GM21723 (cell line): ENCODE data around the gene RFPL2.
"Not testable (repeated sequence)": the region's sequence is repeated elsewhere in the genome, so short reads cannot be mapped to it uniquely, and the experiment has no call there.

Source experiments
- ATAC-seq: cut with Tn5 transposase; IDR thresholded peaks from one replicate; pipeline ENCODE4 v1.9.1; 2021; ENCODE audit warnings: mild to moderate bottlenecking, moderate library complexity; ENCODE audit not compliant: unreplicated experiment

RFPL2 gene

DNA sequence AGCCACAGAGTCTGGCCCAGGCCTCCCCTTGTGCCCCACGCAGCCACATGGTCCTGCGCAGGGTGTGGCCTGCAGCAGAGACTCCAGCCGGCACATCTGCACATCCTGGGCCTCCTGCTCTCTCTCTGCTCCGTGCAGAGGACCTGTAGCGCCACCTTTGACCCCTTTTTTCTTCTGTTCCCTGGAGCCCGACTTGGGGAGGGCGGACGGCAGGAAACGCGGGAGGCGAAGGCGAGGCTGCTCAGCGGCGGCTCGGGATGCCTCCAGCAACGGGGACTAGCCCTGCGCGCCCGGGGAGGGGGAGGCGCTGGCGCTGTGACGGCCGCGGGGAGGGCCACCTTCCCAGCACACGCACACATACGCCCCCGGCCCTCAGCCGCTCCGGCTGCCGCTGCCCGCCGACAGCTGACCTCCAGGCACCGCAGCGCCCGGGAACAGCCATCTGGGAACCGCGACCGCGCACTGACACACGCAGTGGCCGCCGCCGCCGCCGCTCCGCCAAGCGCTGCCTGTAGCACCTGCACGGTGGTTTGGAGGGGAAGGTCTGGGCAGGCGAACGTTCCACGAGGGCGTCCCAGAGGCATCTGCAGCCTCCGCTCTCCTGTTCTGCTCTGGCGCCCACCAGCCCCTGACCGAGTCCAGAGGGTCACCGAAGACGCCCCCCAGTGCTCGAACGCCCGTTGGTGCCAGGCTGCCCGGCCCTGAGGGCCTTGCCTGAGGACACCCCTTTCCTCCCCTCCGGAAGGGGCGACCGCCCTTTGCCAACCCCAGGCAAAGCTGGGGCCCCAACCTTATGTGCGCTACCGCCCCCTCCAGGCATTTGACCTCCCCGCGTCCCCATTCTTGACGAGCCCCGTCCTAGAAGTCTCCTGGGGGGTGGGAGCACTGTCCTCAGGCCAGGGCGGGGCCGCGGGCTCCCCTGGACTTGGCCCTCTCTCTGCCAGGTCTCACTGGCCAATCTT is 28.9 kb downstream of the RFPL2 start:
- no peak for ATAC-seq

DNA sequence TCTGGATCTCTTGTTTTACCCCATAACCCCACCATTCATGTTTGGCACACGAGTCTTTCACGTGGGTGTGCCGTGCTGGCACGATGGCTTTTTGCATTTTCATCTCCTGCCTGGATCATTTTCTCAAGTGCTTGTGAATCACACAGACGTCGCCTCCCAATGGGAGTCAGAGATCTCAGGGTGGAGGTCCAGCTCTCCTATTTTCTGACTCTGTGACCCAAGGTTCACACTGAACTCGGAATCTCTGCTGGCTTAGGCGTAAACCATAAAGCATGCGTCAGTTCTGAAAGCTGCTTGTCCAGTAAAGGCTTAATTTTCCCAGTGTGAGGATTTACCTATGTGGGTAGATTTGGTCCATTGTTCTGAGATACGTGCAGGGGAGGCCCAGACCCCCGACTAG is 29.8 kb downstream of the RFPL2 start:
- ATAC-seq, result no peak

DNA sequence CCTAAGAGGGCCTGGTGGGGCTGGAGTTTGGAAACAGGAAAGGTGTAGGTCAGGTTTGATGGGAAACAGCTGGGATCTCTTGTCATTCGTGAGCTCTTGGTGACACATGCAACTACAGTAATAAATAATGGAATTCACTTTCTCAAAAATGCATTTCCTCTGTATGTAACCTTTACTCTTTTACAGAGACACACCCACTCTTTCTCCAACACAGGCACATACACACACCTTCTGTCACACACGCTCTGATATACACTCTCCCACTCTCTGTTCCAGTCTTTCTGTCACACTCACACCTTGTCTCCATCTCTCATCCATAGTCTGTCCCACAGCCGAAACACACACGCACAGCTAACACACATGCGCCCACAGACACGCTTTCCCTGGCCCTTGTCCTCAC is 39.2 kb downstream of the RFPL2 start:
- ATAC-seq, result no peak

DNA sequence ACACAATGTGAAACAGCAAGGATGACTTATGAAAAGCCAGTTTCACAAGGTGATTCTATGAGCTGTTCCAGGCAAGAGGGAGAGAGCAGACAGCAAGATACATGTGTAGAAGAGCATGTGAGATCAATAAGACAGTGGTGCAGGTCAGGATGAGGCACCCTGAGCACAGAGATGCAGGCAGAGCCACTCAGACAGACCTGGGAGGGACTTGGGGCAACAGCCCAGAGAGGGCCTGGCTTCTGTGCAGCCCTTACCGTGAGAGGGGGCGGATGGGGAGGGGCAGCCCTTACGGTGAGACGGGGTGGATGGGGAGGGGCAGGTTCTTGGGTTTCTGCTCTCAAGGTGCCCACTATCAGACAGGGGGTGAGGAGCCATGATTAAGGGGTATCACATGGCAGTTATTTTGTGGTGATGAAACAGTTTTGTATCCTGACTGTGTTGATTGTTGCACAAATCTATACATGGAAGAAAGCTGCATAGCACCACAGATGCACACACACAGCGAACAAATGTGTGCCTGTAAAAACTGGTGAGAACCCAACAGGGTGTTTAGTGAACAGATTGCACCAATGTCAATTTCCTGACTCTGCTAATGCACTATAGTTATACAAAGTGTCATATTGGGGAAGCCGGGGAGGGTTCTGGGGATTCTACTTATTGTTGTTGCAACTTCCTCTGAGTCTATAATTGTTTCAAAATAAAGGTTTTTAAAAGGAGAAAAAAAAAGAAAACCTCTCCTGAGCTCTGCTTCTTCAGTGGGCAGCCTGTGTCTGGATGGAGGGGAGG is 40.6 kb downstream of the RFPL2 start:
- ATAC-seq, result no peak

DNA sequence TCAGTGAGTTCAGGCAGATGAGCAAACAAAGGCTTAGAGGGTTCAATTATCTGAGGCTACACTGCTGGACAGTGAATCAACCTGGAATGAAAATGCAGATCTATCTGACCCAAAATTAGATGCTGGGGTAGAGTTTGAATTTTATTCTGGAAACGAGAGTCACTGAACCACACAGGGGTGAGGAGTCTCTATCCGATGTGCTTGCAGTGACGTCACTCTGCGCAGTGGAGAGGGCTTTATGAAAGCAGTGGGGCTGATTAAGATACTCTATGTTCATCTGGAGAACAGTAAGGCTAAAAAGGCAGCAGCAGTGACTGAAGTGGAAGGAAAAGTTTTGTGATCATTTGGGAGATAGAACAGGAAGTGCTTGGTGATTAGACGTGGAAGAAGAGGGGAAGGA is 44.5 kb downstream of the RFPL2 start:
- ATAC-seq, result not testable (repeated sequence)

DNA sequence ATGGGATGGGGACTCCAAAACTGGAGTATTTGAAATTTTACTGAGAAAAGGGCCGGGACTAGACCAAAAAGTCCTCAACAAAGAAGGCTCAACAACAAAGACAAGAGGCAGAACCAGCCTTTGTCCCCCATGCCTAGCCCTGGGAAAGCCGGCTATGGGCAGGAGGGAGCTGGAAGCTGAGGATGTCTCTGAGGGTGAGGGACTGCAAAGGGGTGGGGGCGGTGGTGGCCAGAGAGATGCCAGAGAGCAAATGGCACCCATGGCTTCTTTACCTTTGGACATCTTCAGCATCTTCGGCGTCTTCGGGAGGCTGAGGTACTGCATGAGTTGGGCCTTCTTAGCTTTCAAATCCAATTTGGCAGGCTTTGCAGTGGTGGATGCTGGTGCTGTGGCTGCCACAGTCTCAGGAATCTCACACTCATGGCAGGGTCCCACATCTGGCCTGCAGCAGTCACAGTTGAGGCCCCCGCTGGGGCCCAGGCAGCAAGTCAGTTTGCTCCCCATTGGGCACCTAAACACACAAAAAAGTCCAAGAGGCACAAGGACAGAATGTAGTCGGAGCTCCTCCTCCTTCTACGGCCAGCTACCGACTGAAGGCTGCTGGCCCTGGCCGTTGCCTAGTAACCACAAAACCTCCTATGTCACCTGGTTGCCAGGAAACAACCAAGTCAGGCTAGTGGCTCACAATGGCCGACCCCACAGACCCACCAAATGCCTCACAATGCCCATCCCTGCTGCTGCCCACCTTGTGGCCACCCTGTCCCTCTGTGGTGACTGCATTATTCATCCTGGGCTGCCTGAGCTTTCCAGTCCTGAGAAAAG is 46.0 kb downstream of the RFPL2 start, which contains the start of gene C22orf42:
TSS of gene C22orf42 (minus strand) at position 592 of the 822 bp plus-strand sequence. CDS start at position 504, 88 bp downstream.
- ATAC-seq, result no peak

DNA sequence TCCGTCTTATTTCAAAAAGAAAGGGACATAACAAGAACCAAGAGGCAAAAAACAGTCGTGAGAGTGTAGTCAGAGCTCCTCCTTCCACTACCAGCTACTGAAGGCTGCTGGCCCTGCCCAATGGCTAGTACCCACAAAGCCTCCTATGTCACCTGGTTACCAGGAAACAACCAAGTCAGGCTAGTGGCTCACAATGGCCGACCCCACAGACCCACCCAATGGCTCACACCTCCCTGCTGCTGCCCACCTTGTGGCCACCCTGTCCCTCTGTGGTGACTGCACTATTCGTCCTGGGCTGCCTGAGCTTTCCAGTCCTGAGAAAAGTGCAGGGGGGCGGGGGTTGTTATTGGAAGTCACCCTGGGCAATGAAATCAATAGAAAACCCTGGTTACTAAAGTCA is 47.2 kb downstream of the RFPL2 start:
- not testable (repeated sequence) for ATAC-seq

DNA sequence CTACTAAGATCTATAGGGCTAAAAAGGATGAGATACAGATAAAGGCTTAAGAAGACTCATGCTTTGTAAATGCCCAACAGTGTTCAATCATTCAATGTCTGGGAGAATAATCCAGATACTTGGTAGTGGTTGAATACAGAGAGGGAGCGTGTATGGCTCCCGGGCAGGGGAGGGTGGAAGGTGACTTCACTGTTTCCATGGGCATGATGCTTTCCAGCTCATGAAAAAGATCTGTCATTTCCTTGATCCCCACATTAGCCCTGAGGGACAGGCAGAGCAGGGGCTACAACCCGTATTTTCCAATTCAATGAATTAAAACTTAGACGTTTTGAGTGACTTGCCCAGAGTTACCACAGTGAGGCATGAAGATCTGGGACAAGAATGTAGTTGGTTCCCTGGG is 50.1 kb downstream of the RFPL2 start:
- not testable (repeated sequence) for ATAC-seq

DNA sequence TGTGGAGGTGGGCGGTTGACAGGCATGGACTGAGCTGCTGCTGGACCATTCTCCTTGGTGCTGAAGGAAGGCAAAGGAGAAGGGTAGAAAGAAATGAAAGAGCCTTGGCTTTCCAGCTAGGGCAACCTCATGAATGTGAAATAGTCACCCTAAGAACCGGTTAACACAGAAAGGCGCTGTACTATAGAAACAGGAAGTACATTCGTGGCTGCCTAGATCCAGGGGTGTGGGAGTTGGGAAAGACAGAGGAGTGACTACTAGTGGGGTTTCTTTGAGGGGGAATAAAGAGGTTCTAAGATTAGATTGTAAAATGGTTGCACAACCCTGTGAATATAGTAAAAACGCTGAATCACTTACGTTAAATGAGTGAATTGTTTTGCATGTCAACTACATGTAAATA is 53.2 kb downstream of the RFPL2 start:
- ATAC-seq, result not testable (repeated sequence)

DNA sequence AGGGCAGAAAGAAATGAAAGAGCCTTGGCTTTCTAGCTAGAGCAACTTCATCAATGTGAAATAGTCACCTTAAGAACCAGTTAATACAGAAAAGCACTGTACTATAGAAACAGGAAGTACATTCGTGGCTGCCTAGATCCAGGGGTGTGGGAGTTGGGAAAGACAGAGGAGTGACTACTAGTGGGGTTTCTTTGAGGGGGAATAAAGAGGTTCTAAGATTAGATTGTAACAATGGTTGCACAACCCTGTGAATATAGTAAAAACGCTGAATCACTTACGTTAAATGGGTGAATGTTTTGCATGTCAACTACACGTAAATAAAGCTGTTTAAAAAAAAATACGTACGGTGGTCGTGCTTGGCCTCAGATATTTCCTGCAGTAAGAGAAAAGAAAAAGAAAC is 54.2 kb downstream of the RFPL2 start:
- ATAC-seq, result not testable (repeated sequence)

DNA sequence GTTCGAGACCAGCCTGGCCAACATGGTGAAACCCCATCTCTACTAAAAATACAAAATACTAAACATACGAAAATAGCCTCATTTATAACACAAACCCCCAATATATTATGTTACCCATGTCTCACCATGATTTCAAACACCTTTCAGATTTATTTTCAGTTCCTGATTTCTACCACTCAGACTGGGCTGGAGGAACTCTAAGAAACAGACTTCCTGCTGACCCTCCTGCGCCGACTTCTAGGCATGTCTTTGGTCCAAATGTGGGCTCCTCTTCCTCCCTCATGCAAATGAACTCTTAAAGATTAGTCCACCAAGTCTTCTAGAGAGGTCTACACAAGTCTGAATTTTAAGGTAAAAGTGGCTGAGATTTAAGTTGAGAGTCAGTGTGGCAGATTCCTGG is 56.5 kb downstream of the RFPL2 start:
- ATAC-seq, result not testable (repeated sequence)

DNA sequence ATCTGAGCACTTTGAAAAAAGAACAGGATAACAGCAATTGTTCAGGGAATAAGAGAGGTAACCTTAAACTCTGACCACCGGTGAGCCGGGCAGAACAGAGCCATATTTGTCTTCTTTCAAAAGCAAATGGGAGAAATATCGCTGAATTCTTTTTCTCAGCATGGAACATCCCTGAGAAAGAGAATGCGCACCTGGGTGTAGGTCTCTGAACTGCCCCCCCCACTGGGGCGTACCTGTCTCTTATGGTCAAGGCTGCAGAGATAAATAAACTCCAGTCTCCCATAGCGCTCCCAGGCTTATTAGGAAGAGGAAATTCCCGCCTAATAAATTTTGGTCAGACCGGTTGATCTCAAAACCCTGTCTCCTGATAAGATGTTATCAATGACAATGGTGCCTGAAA is 57.7 kb downstream of the RFPL2 start:
- not testable (repeated sequence) for ATAC-seq

DNA sequence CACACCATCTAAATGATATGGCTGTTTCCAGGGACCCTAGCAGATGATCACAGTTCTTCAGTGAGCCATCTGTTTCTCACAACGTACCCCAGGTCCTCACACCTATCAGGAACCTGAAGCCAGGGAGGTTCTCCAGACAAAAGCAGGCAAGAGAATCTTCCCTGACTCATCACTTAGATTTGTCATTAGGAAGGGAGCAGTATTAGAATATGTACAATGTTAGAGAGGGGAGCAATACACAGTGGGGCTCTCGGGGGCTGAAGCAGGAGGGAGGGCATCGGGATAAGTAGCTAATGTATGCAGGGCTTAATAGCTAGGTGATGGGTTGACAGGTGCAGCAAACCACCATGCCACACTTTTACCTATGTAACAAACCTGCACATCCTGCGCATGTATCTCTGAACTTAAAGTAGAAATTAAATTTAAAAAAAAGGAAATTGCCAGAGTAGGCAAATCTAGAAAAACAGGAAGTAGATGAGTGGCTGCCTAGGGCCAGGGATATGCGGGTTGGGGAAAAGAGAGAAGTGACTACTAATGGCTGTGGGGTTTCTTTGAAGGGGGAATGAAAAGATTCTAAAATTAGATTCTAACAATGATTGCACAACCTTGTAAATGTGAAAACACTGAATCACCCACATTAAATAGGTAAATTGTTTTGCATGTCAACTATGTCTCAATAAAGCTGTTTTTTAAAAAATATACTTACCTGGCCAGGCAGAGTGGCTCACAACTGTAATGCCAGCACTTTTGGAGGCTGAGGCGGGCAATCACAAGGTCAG is 60.2 kb downstream of the RFPL2 start:
- no peak for ATAC-seq

DNA sequence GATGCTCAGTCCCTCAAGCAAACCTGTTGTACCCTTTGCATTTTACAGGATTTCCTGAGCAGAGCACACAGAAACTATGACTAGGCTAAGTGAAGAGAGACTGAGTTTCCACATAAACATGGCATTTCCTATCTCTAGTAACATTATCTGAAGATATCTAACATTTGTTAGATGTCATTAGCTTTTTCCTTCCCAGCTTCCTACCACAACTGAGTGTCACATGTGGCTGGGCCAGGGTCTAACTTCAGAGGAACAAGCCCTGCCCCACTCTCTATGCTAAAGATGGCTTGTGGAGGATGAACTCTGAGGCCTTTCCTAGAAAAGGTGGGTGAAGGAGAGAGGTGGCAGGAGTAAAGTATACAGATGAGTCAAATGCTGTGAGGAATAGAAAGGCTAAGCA is 62.3 kb downstream of the RFPL2 start:
- ATAC-seq, result no peak

DNA sequence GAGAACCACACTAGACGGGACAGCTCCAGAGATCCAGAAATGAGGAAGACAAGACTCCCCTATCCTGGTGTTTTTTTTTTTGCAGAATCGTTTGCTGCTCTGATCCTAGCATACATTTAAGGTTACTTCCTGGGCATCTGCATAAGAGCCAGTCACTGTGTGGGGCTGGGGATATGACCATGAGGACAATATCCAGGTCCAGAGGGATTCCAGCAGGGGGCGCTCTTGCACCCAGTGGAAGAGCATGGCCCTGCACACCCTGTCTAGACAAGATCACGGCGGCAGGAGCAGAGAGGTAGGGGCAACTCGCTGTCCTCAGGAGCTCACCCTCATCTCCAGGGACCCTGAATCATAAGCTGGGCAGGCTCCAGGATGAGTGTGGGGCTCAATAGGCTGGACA is 64.2 kb downstream of the RFPL2 start:
- not testable (repeated sequence) for ATAC-seq
